GM23248 (cell line): ENCODE measurements around the gene PNKD.

Experiments
- EZH2 ChIP-seq: fragments of 200-600 bp; sonication (generic); IDR thresholded peaks from 2 replicates; pipeline ENCODE4 v1.6.1; 2018; ENCODE audit warnings: antibody characterized with exemption, mild to moderate bottlenecking; ENCODE audit not compliant: insufficient read depth, poor library complexity, severe bottlenecking
- EZH2phosphoT487 ChIP-seq: fragments of 200-600 bp; sonication (generic); IDR thresholded peaks from 2 replicates; pipeline ENCODE4 v1.6.1; 2018; ENCODE audit warnings: antibody characterized with exemption, moderate library complexity, mild to moderate bottlenecking, low read depth; ENCODE audit not compliant: insufficient read depth

DNA sequence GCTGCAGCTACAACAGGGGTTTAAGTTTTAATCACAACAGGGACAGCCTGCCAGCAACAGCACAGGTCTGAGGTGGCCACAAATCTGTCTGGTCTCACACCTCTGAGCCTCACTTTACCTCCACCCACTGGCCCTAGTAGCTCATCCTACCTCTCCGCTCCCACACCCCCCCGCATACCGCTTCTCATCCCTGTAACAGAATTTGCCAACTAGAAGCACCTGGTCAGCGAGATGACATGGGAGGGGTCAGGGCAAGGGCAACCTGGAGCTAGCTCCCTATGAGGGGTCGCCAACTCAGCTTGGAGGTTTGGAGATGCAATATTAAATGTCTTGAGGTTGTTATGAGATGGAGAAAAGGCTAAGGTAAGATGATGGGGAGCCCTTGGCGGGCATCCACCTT lies 93.9 kb downstream of the PNKD start:
- TF ChIP-seq EZH2phosphoT487 (no peak), EZH2 (no peak)
